RWPE1 (cell line): ENCODE measurements around the gene ATXN1.

Experiments used
- CTCF ChIA-PET: fragments of 350-600 bp; sonication (Branson Sonifier 250); formaldehyde crosslinking; extraction: SDS; loops from one replicate; lab custom pipeline; 2021; lab: Yijun Ruan, JAX
- POLR2A ChIA-PET: fragments of 400-600 bp; formaldehyde crosslinking; extraction: SDS; loops from one replicate; lab custom pipeline; 2020; ENCODE audit warnings: antibody characterized with exemption; ENCODE audit not compliant: low non-redundant PET; lab: Yijun Ruan, JAX
- DNase-seq: peaks from one replicate; pipeline ENCODE4 v3.0.0; 2012; ENCODE audit warnings: low spot score
- H3K27ac ChIP-seq: fragments of 450-650 bp; 2 replicates; pipeline ENCODE4 v1.5.1; 2017
- CTCF ChIP-seq: fragments of 450-650 bp; conservative IDR thresholded peaks from 2 replicates; pipeline ENCODE4 v1.5.1; 2017; ENCODE audit warnings: low read depth, mild to moderate bottlenecking

Gene ATXN1

GRCh38 chr6:16568128-16568527 is 193.1 kb downstream of the ATXN1 start:
- DNase-seq, result no peak
- H3K27ac ChIP-seq, result no peak overlapping the region
- POLR2A ChIA-PET, result no interaction called here
- CTCF ChIA-PET, result interaction anchor here (0.7 kb wide), 1 partner anchor 1175 kb away, joined by 3 read pairs; no protein-coding TSS in a partner anchor
- no peak for TF ChIP-seq CTCF

GRCh38 chr6:16567071-16567470 is 194.2 kb downstream of the ATXN1 start:
- ChIA-PET CTCF (interaction anchor here (0.9 kb wide), 1 partner anchor 146 kb away, joined by 3 read pairs; no protein-coding TSS in a partner anchor), POLR2A (no interaction called here)
- no peak overlapping the region for H3K27ac ChIP-seq
- TF ChIP-seq CTCF, result no peak
- DNase-seq, result no peak

GRCh38 chr6:16564436-16564835 is 196.8 kb downstream of the ATXN1 start:
- TF ChIP-seq CTCF, result no peak
- CTCF ChIA-PET, result no interaction called here
- DNase-seq, result no peak
- POLR2A ChIA-PET, result no interaction called here
- no peak overlapping the region for H3K27ac ChIP-seq

GRCh38 chr6:16563628-16564240 is 197.5 kb downstream of the ATXN1 start:
- no peak overlapping the region for H3K27ac ChIP-seq
- CTCF ChIA-PET, result no interaction called here
- TF ChIP-seq CTCF, result no peak
- POLR2A ChIA-PET, result no interaction called here
- no peak for DNase-seq

- DNase-seq, result no peak
- TF ChIP-seq CTCF, result no peak
- no peak overlapping the region for H3K27ac ChIP-seq
- POLR2A ChIA-PET, result no interaction called here
- CTCF ChIA-PET, result no interaction called here
Observed at GRCh38 chr6:16562498-16562897, 198.8 kb downstream of the ATXN1 start.

GRCh38 chr6:16559071-16559470 is 202.2 kb downstream of the ATXN1 start:
- DNase-seq, result no peak

More at GRCh38 chr6:16559071-16559470, 202.2 kb downstream of the ATXN1 start:
- CTCF ChIA-PET, result no interaction called here
- H3K27ac ChIP-seq, result no peak overlapping the region
- POLR2A ChIA-PET, result no interaction called here
- TF ChIP-seq CTCF, result no peak
